ENCODE measurements around the gene LSM2. TPM values are rescaled to one million over a fixed set of nuclear protein-coding genes. Genes with fewer than 3 reads are reported as not detected.
A peak's percentile ranks its signal among the peaks of the same experiment; 100 is the strongest.

LSM2 gene
- total and polyA plus RNA-seq, 9 of the 15 experiments (the other 6 are each of a cell fraction or from before 2014, with no cell fraction given): 154 to 407 (median 223) TPM

- TF ChIP-seq ZNF740 (CRISPR knock-in tag; IDR thresholded peaks at IDR 0.05) (peak; percentile 65; the same call in 1 of the 2 replicates), ZNF740 (tag; IDR thresholded peaks at IDR 0.05) (no peak; a peak in 2 of 4 replicates), MXI1 (IDR thresholded peaks at IDR 0.05; ENCODE audit: low read depth, low read length) (peak; percentile 49), PHB (CRISPR knock-in tag; IDR thresholded peaks at IDR 0.05) (peak; percentile 95; the same call in 1 of the 2 replicates), GATAD2A (IDR thresholded peaks at IDR 0.05) (peak; percentile 95), ZNF830 (CRISPR knock-in tag; IDR thresholded peaks at IDR 0.05) (peak; percentile 86; the same call in 1 of the 2 replicates), HMG20A (CRISPR knock-in tag; conservative IDR thresholded peaks at IDR 0.05) (no peak), FOXA3 (CRISPR knock-in tag; conservative IDR thresholded peaks at IDR 0.05 in 1 of 2, IDR thresholded peaks at IDR 0.05 in 1 of 2) (peak in 1 of 2 experiments; percentile 79; a peak in 1 of 4 replicates), CBX2 (IDR thresholded peaks at IDR 0.05; ENCODE audit: insufficient read depth, low read length, poor library complexity, severe bottlenecking) (no peak), LCOR (CRISPR knock-in tag; IDR thresholded peaks at IDR 0.05) (peak; percentile 55; the same call in 1 of the 2 replicates), SMARCA5 (IDR thresholded peaks at IDR 0.05) (0 out of 2 replicates have a peak, but pooled peaks have one; percentile 16), NFRKB (IDR thresholded peaks at IDR 0.05; ENCODE audit: low read depth) (no peak), ZNF584 (CRISPR knock-in tag; IDR thresholded peaks at IDR 0.05; ENCODE audit: low read depth) (no peak), ZNF444 (CRISPR knock-in tag; IDR thresholded peaks at IDR 0.05) (0 out of 2 replicates have a peak, but pooled peaks have one; percentile 62), ZNF407 (IDR thresholded peaks at IDR 0.05; ENCODE audit: low read depth) (no peak), ZNF79 (CRISPR knock-in tag; IDR thresholded peaks at IDR 0.05; ENCODE audit: low read depth) (no peak), ETS1 (conservative IDR thresholded peaks at IDR 0.05; ENCODE audit: control insufficient read depth, low read depth, low read length) (peak; percentile 52), GABPB1 (CRISPR knock-in tag; IDR thresholded peaks at IDR 0.05) (peak; percentile 90)
These were observed 8.5 kb upstream of the LSM2 start, which contains the start of the genes HSPA1A and HSPA1L (continued) for GRCh38 chr6:31815025-31815838.
